Measurements from ENCODE around the gene PVR. TPM values are rescaled to one million over a fixed set of nuclear protein-coding genes. Genes with fewer than 3 reads are reported as not detected.

The PVR gene

Small RNA genes lying within 50 kb of the gene (microRNA-seq; reads per million reads assigned to microRNA genes)
- not detected for gene MIR4531
